ENCODE results near the gene OR52N4. TPM values are rescaled to one million over a fixed set of nuclear protein-coding genes. Genes with fewer than 3 reads are reported as not detected.

The OR52N4 gene
- total and polyA plus RNA-seq, 2 of the 8 experiments (the other 6 are each of a cell fraction or from before 2014, with no cell fraction given), result 3.7 TPM; not detected in 1

DNA sequence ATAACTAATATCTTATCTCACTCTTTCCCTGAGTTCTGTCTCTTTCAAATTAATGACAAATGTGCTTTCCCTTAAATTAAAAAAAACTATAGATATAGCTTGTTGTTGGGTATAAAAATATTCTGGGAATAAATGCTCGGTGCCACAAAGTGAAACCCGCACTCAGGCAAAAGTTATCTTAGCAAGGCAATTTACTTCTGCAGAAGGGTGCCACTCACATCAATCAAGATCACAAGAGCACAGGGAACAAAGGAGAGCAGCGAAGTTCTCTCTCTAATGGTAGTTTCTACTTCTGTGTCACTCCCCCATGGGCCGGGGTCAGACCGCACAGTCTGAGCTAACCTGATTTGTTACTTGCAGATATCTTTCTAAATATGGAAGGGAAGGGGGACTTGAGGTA is 49.9 kb downstream of the OR52N4 start:
- Histone ChIP-seq H4K20me1 (replicated peaks in 1 of 2; ENCODE audit: control insufficient read depth in 1 of 2, insufficient read depth in 2 of 2, low read length in 2 of 2) (no peaks in the 10 kb centered on the region), H2BK20ac (ENCODE audit: low read length) (no peak overlapping the region), H3K18ac (ENCODE audit: extremely low read depth, low read length) (no peak overlapping the region), H3K27ac (ENCODE audit: low read depth, low read length) (no peak overlapping the region), H2BK5ac (ENCODE audit: low read depth, low read length) (no peak overlapping the region), H4K5ac (ENCODE audit: insufficient read length, low read depth, low read length) (no peak overlapping the region), H3K36me3 (ENCODE audit: control insufficient read depth in 2 of 4, insufficient read depth in 4 of 4, low read length in 3 of 4) (no peaks in the 10 kb centered on the region), H4K8ac (ENCODE audit: extremely low read depth, insufficient read depth, low read length) (no peak overlapping the region), H3K56ac (replicated peaks; ENCODE audit: insufficient read length, low read depth, low read length) (no peak overlapping the region), H3K23ac (ENCODE audit: insufficient read length) (no peak overlapping the region), H3K27me3 (replicated peaks in 1 of 4; ENCODE audit: control insufficient read depth in 3 of 4, extremely low read depth in 1 of 4, insufficient read depth in 3 of 4, low read length in 3 of 4) (no peaks in the 10 kb centered on the region), H2BK15ac (ENCODE audit: low read length) (no peak overlapping the region), H3K4me1 (replicated peaks in 1 of 4; ENCODE audit: control insufficient read depth in 3 of 4, insufficient read depth in 4 of 4, low read length in 3 of 4) (peaks cover 0 to 3% (median under 1%) of the 10 kb centered on the region in 4 experiments; a peak in 2 of 7 replicates), H4K91ac (replicated peaks; ENCODE audit: insufficient read length, low read length) (no peak overlapping the region), H2AFZ (ENCODE audit: low read length) (peak overlapping the region; percentile 19; the same call in 1 of the 2 replicates), H2BK120ac (replicated peaks; ENCODE audit: low read depth, low read length) (no peak overlapping the region), H2BK12ac (ENCODE audit: low read depth, low read length) (no peak overlapping the region), H3K79me2 (ENCODE audit: control insufficient read depth in 1 of 2, insufficient read depth in 2 of 2, low read length in 2 of 2) (no peaks in the 10 kb centered on the region), H3K9ac (replicated peaks in 1 of 4; ENCODE audit: extremely low read depth in 1 of 4, low read depth in 3 of 4, low read length in 3 of 4) (no peak overlapping the region), H3K4me2 (ENCODE audit: insufficient read depth in 1 of 2, low read depth in 2 of 2, low read length in 2 of 2) (no peak overlapping the region), H3K9me3 (ENCODE audit: insufficient read depth in 2 of 2, low read depth in 1 of 2, low read length in 1 of 2) (no peaks in the 10 kb centered on the region), H3K14ac (ENCODE audit: insufficient read length) (no peak overlapping the region), H3K4ac (replicated peaks; ENCODE audit: insufficient read length, low read depth, low read length) (no peak overlapping the region), H3K23me2 (ENCODE audit: low read depth, low read length) (peaks cover 5% of the 10 kb centered on the region; the same call in 1 of the 2 replicates), H3K4me3 (ENCODE audit: extremely low read depth in 1 of 4, insufficient read depth in 2 of 4, low read depth in 3 of 4, low read length in 4 of 4) (no peak overlapping the region), H3K79me1 (ENCODE audit: low read depth, low read length) (no peaks in the 10 kb centered on the region), H2AK5ac (ENCODE audit: low read depth, low read length) (no peak overlapping the region)
- POLR2A ChIA-PET (ENCODE audit: partially characterized antibody), result interaction anchor here (1.0 kb wide), 1 partner anchor 204 kb away, joined by 3 read pairs; no protein-coding TSS in a partner anchor
- DNase-seq (ENCODE audit: low read depth in 1 of 2, low spot score in 2 of 2), result no peak
- CTCF ChIA-PET (ENCODE audit: partially characterized antibody), result interaction anchor here (1.3 to 1.6 kb wide), 2 partner anchors 8 to 120 kb away, joined by 3 to 4 read pairs; partner anchors contain the start of gene TRIM5
- WGBS, 2 experiments (ENCODE audit: extremely low coverage in 1 of 2, insufficient coverage in 1 of 2, insufficient read length in 1 of 2, insufficient replicate concordance in 2 of 2, low coverage in 1 of 2, low lambda C conversion rate in 2 of 2, missing lambda C conversion rate in 1 of 2), result 91% methylated on average over 5 of the region's 5 CpGs; no CpG with 5 or more reads in 1 of the 2 experiments
- FAIRE-seq, result no peak
- TF ChIP-seq TEAD4 (IDR thresholded peaks at IDR 0.05; ENCODE audit: low read depth, low read length) (no peak), RBBP5 (IDR thresholded peaks at IDR 0.05; ENCODE audit: borderline replicate concordance, low read depth, low read length) (no peak), NANOG (IDR thresholded peaks at IDR 0.05; ENCODE audit: insufficient read depth, low read depth, low read length, poor library complexity, severe bottlenecking) (no peak), CHD2 (IDR thresholded peaks at IDR 0.05; ENCODE audit: low read length) (no peak), SIRT6 (IDR thresholded peaks at IDR 0.05; ENCODE audit: low read length) (no peak), BCL11A (IDR thresholded peaks at IDR 0.05; ENCODE audit: low read depth in 2 of 2, low read length in 2 of 2) (no peak), JUN (IDR thresholded peaks at IDR 0.05; ENCODE audit: low read depth, low read length) (no peak), EGR1 (IDR thresholded peaks at IDR 0.05; ENCODE audit: borderline replicate concordance, low read depth, low read length) (no peak), NRF1 (IDR thresholded peaks at IDR 0.05; ENCODE audit: low read depth, low read length) (no peak), SUZ12 (IDR thresholded peaks at IDR 0.05; ENCODE audit: low read length) (no peak), CBX8 (IDR thresholded peaks at IDR 0.05; ENCODE audit: borderline replicate concordance, low read depth, low read length) (no peak), SIX5 (IDR thresholded peaks at IDR 0.05; ENCODE audit: low read depth, low read length) (no peak)
- TF ChIP-seq, protein P1, sequence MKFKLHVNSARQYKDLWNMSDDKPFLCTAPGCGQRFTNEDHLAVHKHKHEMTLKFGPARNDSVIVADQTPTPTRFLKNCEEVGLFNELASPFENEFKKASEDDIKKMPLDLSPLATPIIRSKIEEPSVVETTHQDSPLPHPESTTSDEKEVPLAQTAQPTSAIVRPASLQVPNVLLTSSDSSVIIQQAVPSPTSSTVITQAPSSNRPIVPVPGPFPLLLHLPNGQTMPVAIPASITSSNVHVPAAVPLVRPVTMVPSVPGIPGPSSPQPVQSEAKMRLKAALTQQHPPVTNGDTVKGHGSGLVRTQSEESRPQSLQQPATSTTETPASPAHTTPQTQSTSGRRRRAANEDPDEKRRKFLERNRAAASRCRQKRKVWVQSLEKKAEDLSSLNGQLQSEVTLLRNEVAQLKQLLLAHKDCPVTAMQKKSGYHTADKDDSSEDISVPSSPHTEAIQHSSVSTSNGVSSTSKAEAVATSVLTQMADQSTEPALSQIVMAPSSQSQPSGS (IDR thresholded peaks at IDR 0.05; ENCODE audit: low read length), result no peak

All from H1 (cell line).